PFSK-1 (cell line): ENCODE data around the gene CFAP251.

ENCODE experiments used
- POLR2AphosphoS5 ChIP-seq: IDR thresholded peaks from 2 replicates; pipeline ENCODE4 v1.6.1; 2012; ENCODE audit warnings: low read depth, mild to moderate bottlenecking, control low read depth, low read length, moderate library complexity
- SIN3A ChIP-seq: IDR thresholded peaks from 2 replicates; pipeline ENCODE4 v1.6.1; 2012; ENCODE audit warnings: mild to moderate bottlenecking, low read length, moderate library complexity, borderline replicate concordance; ENCODE audit not compliant: insufficient read depth
- TAF1 ChIP-seq: IDR thresholded peaks from 2 replicates; pipeline ENCODE4 v1.6.1; 2012; ENCODE audit warnings: low read length, control low read depth, borderline replicate concordance; ENCODE audit not compliant: insufficient read depth
- TF ChIP-seq, protein P1 (sequence below), 2 experiments: IDR thresholded peaks; 2 replicates each; pipeline versions ENCODE4 v1.6.1 to v1.8.0; 2011 to 2012; ENCODE audit warnings: low read depth in 2 of 2, low read length in 2 of 2, control low read depth in 1 of 2, inconsistent platforms in 1 of 2, mild to moderate bottlenecking in 1 of 2, moderate library complexity in 1 of 2; ENCODE audit not compliant: insufficient read depth in 1 of 2

DNA sequence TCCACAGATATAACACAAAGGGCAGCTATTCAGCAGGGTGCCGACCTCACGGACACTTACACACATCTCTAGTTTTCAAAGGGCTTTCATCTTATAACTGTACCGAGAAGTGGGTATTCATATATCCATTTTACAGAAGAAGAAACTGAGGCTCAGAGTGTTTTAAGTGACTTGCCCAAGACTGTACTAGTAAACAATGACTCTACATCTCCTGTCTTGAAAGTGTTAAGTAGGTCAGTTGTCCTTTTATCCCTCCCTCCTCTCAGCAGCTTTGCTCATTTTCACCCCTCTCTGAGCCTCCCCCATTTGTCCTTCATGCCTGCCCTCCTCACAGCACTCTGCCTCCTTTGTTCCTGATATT is 13.8 kb downstream of the CFAP251 start:
- TF ChIP-seq TAF1 = no peak
- TF ChIP-seq, protein P1, sequence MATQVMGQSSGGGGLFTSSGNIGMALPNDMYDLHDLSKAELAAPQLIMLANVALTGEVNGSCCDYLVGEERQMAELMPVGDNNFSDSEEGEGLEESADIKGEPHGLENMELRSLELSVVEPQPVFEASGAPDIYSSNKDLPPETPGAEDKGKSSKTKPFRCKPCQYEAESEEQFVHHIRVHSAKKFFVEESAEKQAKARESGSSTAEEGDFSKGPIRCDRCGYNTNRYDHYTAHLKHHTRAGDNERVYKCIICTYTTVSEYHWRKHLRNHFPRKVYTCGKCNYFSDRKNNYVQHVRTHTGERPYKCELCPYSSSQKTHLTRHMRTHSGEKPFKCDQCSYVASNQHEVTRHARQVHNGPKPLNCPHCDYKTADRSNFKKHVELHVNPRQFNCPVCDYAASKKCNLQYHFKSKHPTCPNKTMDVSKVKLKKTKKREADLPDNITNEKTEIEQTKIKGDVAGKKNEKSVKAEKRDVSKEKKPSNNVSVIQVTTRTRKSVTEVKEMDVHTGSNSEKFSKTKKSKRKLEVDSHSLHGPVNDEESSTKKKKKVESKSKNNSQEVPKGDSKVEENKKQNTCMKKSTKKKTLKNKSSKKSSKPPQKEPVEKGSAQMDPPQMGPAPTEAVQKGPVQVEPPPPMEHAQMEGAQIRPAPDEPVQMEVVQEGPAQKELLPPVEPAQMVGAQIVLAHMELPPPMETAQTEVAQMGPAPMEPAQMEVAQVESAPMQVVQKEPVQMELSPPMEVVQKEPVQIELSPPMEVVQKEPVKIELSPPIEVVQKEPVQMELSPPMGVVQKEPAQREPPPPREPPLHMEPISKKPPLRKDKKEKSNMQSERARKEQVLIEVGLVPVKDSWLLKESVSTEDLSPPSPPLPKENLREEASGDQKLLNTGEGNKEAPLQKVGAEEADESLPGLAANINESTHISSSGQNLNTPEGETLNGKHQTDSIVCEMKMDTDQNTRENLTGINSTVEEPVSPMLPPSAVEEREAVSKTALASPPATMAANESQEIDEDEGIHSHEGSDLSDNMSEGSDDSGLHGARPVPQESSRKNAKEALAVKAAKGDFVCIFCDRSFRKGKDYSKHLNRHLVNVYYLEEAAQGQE (IDR thresholded peaks at IDR 0.05; ENCODE audit: insufficient read depth in 1 of 2, low read depth in 2 of 2, low read length in 2 of 2) = no peak
- TF ChIP-seq SIN3A = no peak
- TF ChIP-seq POLR2AphosphoS5 = no peak
